Chondrocyte (in vitro differentiated cells): ENCODE results near the gene HAUS2. TPM values are rescaled to one million over a fixed set of nuclear protein-coding genes. Genes with fewer than 3 reads are reported as not detected.
A peak's percentile ranks its signal among the peaks of the same experiment; 100 is the strongest.

ENCODE experiments used
- DNase-seq: peaks from one replicate; pipeline ENCODE4 v3.0.0; 2021; ENCODE audit warnings: mixed read lengths, low spot score
- H3K27ac Mint-ChIP-seq: one replicate; pipeline ENCODE4 v1.8.0; 2021; ENCODE audit warnings: mild to moderate bottlenecking, moderate library complexity, mixed read lengths; ENCODE audit not compliant: unreplicated experiment
- H3K27me3 Mint-ChIP-seq: 2 replicates; pipeline ENCODE4 v1.8.0; 2021; ENCODE audit warnings: low read depth, mixed read lengths
- H3K36me3 Mint-ChIP-seq: 2 replicates; pipeline ENCODE4 v1.8.0; 2021; ENCODE audit warnings: low read depth, mixed read lengths
- H3K4me1 Mint-ChIP-seq: 2 replicates; pipeline ENCODE4 v1.8.0; 2021; ENCODE audit warnings: low read depth, mild to moderate bottlenecking, mixed read lengths
- H3K4me3 Mint-ChIP-seq: one replicate; pipeline ENCODE4 v1.8.0; 2021; ENCODE audit warnings: mild to moderate bottlenecking, moderate library complexity, mixed read lengths; ENCODE audit not compliant: unreplicated experiment
- H3K9me3 Mint-ChIP-seq: 2 replicates; pipeline ENCODE4 v1.8.0; 2021; ENCODE audit warnings: low read depth, mixed read lengths
- total RNA-seq: library from RNA; stranded (reverse); gene quantifications from 3 replicates; pipeline ENCODE4 v1.2.1, GENCODE V29; 2021
- TF ChIP-seq, protein P1 (sequence below): fragments of 200-600 bp; sonication (generic); IDR thresholded peaks from 2 replicates; pipeline ENCODE4 v1.5.0; 2021; ENCODE audit warnings: antibody characterized with exemption, mild to moderate bottlenecking, moderate library complexity

Gene HAUS2
- total RNA-seq, 1 donor from 2014 or later: 18.5 TPM

DNA sequence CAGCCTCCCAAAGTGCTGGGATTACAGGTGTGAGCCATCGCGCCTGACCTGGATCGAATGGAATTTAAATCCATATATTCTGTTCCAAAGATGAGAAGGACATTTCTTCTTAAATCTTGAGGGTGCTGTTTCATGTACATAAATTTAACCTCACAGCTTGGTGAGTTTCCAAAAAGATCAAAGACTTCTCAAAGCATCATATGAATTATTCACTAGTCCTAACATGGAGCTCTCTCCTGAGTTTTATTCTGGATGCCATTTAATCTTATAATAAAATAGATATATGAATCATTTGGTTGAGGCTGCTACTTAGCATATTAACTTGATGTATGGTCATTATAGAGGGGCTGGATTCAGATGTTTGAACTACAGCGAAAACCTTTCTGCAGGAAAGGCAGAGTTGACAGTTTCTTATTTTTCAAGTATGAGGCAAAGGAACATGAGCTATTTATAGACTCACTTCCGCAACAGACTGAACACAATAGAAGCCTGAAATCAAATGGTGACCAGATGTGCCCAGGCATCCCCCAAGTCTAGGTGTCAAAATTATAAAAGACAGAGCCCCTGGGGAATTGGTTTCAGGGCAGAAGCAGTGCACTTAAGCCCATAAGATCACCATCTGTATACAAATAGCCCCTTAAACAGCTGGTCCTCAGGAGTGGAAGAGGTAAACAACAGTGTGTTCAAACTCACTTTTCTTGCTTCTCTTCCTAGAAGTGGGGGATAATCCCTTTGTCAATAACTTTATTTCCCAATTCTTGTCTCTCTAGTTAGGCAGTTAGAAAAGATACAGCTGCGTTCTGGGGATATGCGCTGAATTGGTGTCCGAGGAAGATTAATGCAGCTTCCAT is 56.5 kb downstream of the HAUS2 start:
- Mint-ChIP-seq H3K36me3 (peaks cover 1% of the 10 kb centered on the region), H3K9me3 (no peaks in the 10 kb centered on the region), H3K4me1 (peaks cover 33% of the 10 kb centered on the region), H3K27ac (peak overlapping the region; percentile 90), H3K27me3 (no peaks in the 10 kb centered on the region), H3K4me3 (no peak overlapping the region)
- TF ChIP-seq, protein P1, sequence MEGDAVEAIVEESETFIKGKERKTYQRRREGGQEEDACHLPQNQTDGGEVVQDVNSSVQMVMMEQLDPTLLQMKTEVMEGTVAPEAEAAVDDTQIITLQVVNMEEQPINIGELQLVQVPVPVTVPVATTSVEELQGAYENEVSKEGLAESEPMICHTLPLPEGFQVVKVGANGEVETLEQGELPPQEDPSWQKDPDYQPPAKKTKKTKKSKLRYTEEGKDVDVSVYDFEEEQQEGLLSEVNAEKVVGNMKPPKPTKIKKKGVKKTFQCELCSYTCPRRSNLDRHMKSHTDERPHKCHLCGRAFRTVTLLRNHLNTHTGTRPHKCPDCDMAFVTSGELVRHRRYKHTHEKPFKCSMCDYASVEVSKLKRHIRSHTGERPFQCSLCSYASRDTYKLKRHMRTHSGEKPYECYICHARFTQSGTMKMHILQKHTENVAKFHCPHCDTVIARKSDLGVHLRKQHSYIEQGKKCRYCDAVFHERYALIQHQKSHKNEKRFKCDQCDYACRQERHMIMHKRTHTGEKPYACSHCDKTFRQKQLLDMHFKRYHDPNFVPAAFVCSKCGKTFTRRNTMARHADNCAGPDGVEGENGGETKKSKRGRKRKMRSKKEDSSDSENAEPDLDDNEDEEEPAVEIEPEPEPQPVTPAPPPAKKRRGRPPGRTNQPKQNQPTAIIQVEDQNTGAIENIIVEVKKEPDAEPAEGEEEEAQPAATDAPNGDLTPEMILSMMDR: no peak
- no peak for DNase-seq

DNA sequence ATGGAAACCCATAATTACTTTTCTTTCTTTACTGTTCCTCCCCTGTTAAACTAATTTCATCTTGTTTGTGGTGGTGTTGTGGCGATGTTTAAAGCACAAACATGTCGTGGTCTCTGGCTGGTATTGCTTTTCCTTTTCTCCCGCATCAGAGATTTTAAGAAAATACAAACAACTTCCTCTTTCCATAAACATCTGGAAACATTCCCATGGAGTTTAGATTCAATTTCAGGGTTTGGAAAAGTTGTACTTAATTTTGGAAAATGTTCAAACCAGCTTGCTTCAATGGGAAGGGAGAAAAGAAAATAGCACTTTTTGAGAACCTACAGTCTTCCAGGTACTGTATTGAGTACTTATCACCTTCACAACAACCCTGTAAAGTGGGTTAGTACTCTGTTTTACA is 57.2 kb downstream of the HAUS2 start:
- no peak overlapping the region for H3K27ac Mint-ChIP-seq
- TF ChIP-seq, protein P1: no peak

DNA sequence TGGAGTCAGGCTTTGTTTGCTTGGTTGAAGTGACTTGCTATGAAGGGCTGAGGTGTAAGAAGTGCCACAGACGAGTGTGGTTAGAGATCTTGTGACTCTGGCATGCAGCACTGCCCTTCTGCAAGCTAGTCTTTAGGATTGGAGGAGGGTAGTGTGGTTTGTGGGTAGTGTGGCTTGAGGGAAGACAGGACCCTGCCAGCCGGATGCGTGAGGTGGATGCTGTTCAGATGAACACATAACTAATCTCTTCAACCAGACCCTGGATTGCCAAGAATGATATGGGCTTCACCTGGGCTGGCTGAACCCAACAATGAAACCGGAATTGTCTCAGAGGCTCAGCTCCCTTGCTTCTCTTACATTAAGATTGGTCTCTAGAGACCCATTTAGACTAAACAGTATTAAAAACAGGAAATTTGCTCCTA is 59.5 kb downstream of the HAUS2 start:
- TF ChIP-seq, protein P1: no peak
- Mint-ChIP-seq H3K27ac (peak overlapping the region; percentile 63), H3K4me1 (peaks cover 38% of the 10 kb centered on the region), H3K27me3 (no peaks in the 10 kb centered on the region), H3K36me3 (no peaks in the 10 kb centered on the region), H3K9me3 (no peaks in the 10 kb centered on the region), H3K4me3 (no peak overlapping the region)
- no peak for DNase-seq

More for the DNA sequence above, 57.2 kb downstream of the HAUS2 start:
- DNase-seq: no peak
- Mint-ChIP-seq H3K4me1 (peaks cover 32% of the 10 kb centered on the region), H3K36me3 (no peaks in the 10 kb centered on the region), H3K4me3 (no peak overlapping the region), H3K9me3 (no peaks in the 10 kb centered on the region), H3K27me3 (no peaks in the 10 kb centered on the region)

DNA sequence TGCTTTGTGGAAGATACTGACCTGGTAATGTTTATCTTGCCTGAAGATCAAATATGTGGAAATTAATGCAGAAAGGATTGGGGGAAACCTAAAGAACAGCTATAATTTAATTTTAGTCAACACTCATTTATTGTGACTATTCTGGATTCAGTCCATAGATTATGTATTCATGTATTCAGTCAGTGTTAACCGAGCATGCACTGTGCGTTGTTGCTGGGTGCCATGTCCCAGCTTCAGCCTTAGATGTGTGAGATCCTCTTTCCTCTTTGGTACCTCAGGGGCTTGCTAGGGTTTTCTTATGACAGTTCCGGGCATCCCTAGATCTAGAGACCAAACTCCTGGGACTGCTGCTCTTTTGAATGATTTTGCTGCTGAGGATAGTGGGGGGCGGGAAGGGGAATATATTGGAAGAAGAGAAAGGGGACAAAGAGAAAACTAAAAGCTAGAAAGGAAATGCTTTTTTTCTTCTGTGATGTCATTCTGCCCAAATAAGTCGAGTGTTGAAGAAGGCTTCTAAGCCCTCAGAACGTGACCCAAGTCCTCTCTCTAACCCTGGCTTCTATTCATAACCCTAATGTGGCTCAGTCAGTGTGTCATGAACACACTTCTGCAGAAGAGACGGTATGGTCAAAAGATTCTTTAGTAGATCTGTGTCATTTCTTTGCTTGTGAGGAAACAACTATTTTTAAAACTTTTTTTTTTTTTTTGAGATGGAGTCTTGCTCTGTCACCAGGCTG is 60.3 kb downstream of the HAUS2 start:
- Mint-ChIP-seq H3K27me3 (no peaks in the 10 kb centered on the region), H3K27ac (no peak overlapping the region)

DNA sequence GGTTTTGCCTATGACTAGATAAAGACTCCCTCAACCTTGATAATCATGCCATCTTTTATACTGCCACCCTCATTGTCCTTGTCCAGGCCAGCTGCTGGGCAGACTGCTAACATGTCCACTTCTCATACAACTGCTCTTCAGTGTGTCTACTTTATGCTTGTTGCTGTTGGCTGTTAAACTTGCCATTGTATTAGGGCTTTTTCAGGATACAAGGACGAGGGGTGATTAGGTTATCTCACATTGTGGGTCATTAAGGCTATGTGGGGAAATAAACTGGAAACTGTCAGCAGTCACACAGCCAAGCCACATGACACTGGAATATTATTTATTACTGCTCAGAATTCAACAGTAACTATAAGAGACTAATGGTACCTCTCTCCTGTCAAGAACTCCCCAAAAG is 62.9 kb downstream of the HAUS2 start:
- H3K36me3 Mint-ChIP-seq: no peaks in the 10 kb centered on the region
- no peak overlapping the region for H3K4me3 Mint-ChIP-seq
- TF ChIP-seq, protein P1: no peak
- H3K27ac Mint-ChIP-seq: no peak overlapping the region
- no peaks in the 10 kb centered on the region for H3K27me3 Mint-ChIP-seq
- peaks cover 29% of the 10 kb centered on the region for H3K4me1 Mint-ChIP-seq
- DNase-seq: no peak
- H3K9me3 Mint-ChIP-seq: no peaks in the 10 kb centered on the region

More for the DNA sequence above, 60.3 kb downstream of the HAUS2 start:
- no peak for DNase-seq
- H3K4me3 Mint-ChIP-seq: no peak overlapping the region
- TF ChIP-seq, protein P1: no peak
- H3K9me3 Mint-ChIP-seq: no peaks in the 10 kb centered on the region
- H3K4me1 Mint-ChIP-seq: peaks cover 38% of the 10 kb centered on the region
- H3K36me3 Mint-ChIP-seq: no peaks in the 10 kb centered on the region
